Cardiac septum (tissue), 1 donor: Measurements from ENCODE around the gene TCERG1L. TPM values are rescaled to one million over a fixed set of nuclear protein-coding genes. Genes with fewer than 3 reads are reported as not detected.

Source experiments
- DNase-seq: peaks from one replicate; pipeline ENCODE4 v3.0.0-alpha.2; 2020; ENCODE audit warnings: low spot score
- intact Hi-C: fragments of 100-400 bp; cut with DNase I; formaldehyde crosslinking; loops from one replicate; pipeline ENCODE4 v1.14.0; 2022
- total RNA-seq: library from RNA; stranded (reverse); fragmentation: NEBNext Ultra II Directional; extraction: Animal tissue kit (Norgen Biotek cat#: 25700); gene quantifications from one replicate; pipeline ENCODE4 v1.2.1, GENCODE V29; 2021
- donor health status: DM: no; HTN: no; CAD: no.

The TCERG1L gene
- total RNA-seq, 1 donor from 2014 or later = not detected

GRCh38 chr10:131214521-131215244, 96.8 kb downstream of the TCERG1L start:
- peak; percentile 51 for DNase-seq
- intact Hi-C loops = no loop called here

DNA sequence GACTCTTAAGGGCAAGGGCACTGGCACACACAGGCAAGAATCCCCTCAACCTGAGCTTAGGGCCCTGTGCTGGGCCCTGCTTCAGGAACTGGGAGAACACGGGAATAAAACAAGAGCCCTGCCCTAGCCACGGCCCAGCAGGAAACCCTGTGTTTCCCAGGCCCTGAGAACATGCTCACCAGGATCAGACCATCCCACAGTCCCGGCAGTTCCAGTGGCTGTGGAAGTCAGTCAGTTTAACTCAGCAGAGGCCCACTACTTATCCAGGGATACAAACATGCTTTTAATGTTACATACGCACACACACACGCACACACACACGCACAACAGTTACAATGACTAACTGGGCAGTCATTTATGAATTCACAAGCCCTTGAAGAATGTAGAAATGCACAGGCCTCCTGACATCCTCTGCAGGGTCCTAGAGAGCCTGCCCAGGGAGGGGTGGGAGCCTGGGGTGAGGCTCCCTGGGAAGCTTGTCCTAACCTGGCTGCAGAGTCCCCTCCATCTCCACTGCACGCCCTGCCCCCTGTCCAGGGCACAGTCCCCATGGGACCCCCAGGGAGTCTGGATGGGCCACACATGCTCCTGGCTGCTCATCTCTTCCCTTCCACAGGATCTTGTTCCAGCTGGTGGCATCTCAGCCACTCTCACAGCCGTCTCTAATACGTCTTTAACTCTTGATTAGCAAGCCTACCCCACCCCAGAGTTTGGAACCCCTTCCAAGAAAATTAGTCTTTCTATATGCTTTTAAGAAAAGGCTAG, 97.6 kb downstream of the TCERG1L start:
- intact Hi-C loops = no loop called here
- peak; percentile 50 for DNase-seq

GRCh38 chr10:131212763-131213325, 98.7 kb downstream of the TCERG1L start:
- intact Hi-C loops = no loop called here
- DNase-seq = peak; percentile 35

GRCh38 chr10:131211965-131212619, 99.4 kb downstream of the TCERG1L start:
- peak; percentile 27 for DNase-seq
- intact Hi-C loops = no loop called here

- intact Hi-C loops = no loop called here
- peak; percentile 50 for DNase-seq
These were observed 100.0 kb downstream of the TCERG1L start for GRCh38 chr10:131211559-131211958.

DNA sequence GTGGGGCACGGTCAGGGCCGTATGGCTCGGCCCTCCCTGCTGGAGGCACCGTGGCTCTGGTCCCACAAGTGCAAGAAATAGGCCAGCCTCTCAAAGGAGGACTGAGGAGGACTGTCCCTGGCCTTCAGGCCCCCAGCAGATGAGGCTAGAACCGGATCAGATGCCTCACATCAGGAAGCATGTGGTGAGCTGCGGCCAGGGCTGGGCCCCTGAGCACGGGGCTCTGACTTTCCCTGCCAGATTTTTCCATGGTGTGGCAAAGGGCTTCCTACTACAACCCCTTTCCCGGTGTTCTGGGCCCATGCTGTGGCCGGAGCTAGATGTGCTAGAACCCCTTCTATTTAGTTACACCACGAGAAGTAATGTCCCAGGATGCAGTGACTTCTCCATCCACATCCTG, 100.4 kb downstream of the TCERG1L start:
- intact Hi-C loops = no loop called here
- DNase-seq = peak; percentile 46

GRCh38 chr10:131210181-131210580, 101.3 kb downstream of the TCERG1L start:
- peak; percentile 66 for DNase-seq
- intact Hi-C loops = no loop called here

- peak; percentile 68 for DNase-seq
- intact Hi-C loops = no loop called here
These were observed 103.7 kb downstream of the TCERG1L start for GRCh38 chr10:131207584-131208532.

- intact Hi-C loops = no loop called here
- peak; percentile 57 for DNase-seq
These were observed 104.3 kb downstream of the TCERG1L start for GRCh38 chr10:131207176-131207575.

DNA sequence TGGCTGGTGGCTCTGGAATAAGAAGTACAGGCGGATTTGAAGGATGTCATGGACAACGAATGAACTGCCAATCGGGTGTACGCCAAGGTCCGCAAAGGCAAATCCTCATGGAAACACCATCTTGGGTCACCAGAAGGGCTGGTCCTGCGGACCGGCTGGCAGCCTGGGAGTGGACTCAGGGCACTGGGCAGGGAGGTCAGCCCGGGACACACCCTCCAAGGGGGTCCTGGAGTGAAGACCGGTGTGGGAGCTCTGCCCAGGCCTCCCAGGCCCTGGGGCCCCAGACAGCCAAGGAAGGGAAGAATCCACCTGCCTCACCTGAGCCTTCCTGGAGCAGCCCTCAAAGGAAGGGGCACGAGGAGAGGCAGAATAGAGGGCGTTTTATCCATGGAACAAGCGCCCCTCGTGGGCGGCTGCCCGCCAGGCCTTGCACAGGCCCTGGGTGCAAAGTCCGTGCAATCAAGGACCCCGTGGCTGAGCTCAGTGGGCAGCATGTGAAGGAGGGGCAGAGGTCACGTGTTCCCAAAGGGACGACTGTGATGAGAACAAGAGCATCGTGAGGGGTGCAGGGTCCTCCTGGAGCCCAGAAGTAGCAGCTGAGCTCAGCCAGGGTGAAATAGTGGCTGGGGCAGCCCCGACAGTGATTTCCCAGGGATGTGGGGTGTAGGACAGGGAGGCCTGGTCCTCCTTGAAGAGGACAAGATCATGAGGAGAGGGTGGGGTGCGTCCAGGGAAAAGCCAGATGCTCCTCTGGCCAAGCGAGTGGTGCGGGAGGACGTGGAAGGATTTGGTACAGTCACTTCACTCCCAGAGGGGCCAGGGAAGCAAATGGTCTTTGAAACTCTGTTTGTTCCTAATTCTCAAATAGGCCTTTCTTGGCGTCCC, 105.2 kb downstream of the TCERG1L start:
- intact Hi-C loops = no loop called here
- peak; percentile 74 for DNase-seq

- DNase-seq = peak; percentile 46
- intact Hi-C loops = no loop called here
These were observed 106.0 kb downstream of the TCERG1L start for GRCh38 chr10:131205556-131205955.

- intact Hi-C loops = no loop called here
- DNase-seq = peak; percentile 50
These were observed 106.9 kb downstream of the TCERG1L start for GRCh38 chr10:131204406-131205152.

DNA sequence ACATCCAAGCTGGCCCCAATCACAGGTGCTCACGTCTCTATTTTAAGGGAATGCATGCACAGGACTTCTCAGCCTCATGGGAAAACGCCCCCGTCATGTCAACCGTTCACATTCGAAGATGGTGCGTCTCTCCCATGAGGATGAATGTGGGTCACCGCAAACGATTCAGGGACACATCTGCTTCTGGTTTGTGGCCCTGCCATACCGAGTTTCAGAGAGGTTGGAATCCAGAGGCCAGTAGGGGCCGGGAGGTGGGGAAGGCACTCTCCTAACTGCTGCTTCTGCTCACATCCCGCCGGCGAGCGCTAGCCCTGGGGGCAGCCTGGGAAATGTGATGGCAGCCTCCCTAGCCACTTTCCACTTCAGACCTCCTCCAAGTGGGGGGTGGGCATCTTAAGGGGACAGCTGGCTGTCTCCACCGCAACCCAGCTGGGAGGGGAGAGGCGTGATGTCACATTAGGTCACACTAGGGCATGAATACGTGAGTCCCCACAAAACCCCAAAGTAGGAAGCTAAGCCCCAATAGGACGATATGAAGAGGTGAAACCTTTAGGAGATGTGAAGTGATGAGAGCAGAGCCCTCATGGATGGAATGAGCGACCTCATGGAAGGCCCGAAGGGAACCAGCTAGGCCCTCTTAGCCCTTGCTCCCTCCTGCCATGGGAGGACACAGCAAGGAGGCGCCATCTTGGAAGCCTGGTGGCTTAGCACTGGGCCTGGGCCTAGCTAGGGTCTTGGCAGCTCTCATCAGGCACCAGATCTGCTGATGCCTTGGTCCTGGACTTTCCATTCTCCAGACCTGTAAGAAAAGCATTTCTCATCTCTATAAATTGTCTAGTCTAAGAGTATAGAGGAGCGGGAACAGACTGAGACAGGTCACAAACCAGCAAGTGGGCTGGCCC, 107.8 kb downstream of the TCERG1L start:
- peak; percentile 20 for DNase-seq
- intact Hi-C loops = no loop called here

DNA sequence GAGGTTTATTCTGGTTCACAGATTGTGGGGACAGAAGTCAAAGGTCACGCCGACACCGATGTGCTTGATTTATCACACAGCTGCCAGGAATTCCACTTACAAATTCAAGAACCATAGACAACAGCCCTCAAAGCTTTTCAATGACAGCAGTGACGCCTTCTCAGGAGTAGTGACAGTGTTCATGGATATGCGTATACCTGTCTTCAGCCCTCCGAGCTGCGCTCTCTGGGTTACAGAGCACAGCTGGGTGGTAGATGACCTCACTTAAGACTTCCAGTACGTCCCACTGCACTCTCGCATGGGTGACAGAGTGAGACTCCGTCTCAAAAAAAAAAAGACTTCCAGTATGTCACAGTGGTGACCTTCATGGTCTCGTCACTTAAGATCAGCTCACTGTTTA, 108.5 kb downstream of the TCERG1L start:
- intact Hi-C loops = no loop called here
- DNase-seq = no peak

DNA sequence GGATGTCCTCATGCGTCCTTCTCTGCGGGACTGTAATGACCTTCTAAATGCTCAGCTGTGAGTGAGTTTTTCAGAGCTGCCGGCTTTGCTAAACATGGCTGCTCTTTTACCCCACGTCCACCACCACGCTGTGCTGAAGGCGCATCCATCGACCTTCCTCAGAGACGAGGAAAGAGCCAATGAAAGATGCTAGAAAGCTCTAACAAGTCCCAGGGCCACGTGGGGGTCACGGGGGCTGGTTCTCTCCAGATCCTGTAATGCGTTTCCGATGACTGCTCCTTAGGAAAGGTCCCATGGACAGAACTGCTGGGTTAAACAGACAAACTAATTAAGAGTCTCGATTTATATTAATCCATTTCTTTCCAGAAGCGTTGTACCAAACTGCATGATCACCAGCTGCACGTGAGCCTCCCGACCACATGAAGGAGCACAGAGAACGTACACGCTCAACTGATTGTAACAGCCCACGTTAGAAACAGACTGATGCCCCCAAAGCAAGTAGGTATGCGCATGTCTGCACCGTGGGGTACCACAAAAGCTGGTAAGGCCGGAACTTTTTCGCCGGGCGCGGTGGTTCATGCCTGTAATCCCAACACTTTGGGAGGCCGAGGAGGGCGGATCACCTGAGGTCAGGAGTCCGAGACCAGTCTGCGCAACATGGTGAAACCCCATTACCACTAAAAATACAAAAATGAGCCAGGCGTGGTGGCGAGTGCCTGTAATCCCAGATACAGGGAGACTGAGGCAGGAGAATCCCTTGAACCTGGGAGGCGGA, 109.6 kb downstream of the TCERG1L start:
- DNase-seq = peak; percentile 33

More for the DNA sequence above, 109.6 kb downstream of the TCERG1L start:
- intact Hi-C loops = no loop called here
